ENCODE measurements around the gene C1QA.
A peak's percentile ranks its signal among the peaks of the same experiment; 100 is the strongest.

The C1QA gene

DNA sequence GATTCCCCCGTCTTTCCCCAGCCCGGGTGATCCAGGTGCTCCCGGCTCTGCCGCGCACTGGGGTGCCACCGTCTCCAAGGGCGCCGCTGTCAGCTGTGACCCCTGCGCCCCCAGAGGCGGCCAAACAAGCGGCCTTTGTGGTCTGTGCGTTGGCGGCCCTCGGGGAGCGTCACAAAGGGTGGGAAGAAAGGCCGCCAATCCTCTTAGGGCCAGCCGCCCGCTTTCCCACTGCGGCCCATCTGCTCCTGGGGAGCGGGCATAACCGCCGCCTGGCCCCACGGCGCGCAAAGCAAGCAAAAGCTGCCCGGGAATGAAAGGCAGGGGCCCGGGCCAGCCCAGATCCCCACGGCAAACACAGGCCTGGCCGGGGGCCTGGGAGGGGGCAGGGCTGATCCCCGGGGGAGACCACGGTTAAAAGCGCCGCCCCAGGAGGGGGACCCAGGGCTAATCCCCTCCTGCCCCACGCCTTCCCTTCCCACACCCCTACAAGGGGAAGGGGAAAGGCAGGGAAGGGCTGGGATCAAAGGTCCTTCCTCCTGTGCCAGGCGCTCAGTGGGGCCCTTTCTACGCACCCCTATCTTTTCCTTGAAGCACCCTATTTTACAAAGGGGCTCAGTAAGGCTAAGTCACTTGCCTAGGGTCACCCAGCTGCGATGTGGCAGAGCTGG lies 40.6 kb downstream of the C1QA start (continued):
- TF ChIP-seq, protein P1, sequence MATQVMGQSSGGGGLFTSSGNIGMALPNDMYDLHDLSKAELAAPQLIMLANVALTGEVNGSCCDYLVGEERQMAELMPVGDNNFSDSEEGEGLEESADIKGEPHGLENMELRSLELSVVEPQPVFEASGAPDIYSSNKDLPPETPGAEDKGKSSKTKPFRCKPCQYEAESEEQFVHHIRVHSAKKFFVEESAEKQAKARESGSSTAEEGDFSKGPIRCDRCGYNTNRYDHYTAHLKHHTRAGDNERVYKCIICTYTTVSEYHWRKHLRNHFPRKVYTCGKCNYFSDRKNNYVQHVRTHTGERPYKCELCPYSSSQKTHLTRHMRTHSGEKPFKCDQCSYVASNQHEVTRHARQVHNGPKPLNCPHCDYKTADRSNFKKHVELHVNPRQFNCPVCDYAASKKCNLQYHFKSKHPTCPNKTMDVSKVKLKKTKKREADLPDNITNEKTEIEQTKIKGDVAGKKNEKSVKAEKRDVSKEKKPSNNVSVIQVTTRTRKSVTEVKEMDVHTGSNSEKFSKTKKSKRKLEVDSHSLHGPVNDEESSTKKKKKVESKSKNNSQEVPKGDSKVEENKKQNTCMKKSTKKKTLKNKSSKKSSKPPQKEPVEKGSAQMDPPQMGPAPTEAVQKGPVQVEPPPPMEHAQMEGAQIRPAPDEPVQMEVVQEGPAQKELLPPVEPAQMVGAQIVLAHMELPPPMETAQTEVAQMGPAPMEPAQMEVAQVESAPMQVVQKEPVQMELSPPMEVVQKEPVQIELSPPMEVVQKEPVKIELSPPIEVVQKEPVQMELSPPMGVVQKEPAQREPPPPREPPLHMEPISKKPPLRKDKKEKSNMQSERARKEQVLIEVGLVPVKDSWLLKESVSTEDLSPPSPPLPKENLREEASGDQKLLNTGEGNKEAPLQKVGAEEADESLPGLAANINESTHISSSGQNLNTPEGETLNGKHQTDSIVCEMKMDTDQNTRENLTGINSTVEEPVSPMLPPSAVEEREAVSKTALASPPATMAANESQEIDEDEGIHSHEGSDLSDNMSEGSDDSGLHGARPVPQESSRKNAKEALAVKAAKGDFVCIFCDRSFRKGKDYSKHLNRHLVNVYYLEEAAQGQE (tag by site-specific recombination; IDR thresholded peaks at IDR 0.05): no peak
- no peak for TF ChIP-seq SP7 (tag by site-specific recombination; IDR thresholded peaks at IDR 0.05)

DNA sequence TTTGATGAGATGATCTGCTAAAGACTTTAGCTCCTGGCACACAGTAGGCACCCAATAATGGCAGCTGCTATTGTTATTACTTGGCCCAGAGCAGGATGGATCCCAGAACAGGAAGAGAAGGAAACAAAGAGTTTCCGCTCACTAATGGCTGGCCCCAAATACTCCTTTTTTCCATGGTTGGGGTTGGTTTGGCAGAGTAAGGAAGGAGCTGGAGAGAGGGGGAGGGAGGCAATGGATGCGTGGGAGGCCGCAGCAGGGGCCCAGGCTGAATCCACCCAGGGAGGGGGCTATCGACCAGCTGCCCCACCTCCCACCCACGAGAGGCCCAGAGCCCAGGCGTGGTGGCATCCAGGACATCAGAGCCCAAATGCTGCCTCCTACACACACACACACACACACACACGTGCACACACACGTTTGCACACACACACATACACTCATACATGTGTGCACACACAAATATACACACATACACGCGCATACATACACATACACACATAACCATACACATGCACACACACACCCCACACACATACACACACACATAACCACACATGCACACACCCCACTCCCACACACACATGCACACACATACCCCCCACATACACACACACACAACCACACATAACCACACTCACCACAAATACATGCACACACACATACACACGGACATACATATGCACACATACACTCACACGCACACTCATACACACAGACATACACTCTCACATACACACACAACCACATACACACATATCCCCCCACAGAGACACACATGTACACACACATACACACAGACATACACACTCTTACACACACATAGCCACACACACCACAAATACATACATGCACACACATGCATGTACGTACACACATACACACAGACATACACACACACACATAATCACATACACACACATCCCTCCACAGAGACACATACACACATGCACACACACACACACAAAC lies 41.8 kb downstream of the C1QA start:
- H3K9me3 ChIP-seq (ENCODE audit: control insufficient read depth, insufficient read depth, low read depth, low read length): no peaks in the 10 kb centered on the region
- CTCF ChIA-PET: interaction anchor here (0.6 kb wide), 2 partner anchors 286 to 761 kb away, joined by 3 to 6 read pairs; no protein-coding TSS in a partner anchor
- H3K27ac ChIP-seq (ENCODE audit: extremely low read depth, low read depth, low read length): no peak overlapping the region
- POLR2A ChIA-PET: no interaction called here
- no peak overlapping the region for H3K4me3 ChIP-seq (ENCODE audit: low read depth, low read length)
- no peak for TF ChIP-seq ZNF837 (tag by site-specific recombination; IDR thresholded peaks at IDR 0.05)
- TF ChIP-seq, protein P2, sequence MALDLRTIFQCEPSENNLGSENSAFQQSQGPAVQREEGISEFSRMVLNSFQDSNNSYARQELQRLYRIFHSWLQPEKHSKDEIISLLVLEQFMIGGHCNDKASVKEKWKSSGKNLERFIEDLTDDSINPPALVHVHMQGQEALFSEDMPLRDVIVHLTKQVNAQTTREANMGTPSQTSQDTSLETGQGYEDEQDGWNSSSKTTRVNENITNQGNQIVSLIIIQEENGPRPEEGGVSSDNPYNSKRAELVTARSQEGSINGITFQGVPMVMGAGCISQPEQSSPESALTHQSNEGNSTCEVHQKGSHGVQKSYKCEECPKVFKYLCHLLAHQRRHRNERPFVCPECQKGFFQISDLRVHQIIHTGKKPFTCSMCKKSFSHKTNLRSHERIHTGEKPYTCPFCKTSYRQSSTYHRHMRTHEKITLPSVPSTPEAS (tag by site-specific recombination; IDR thresholded peaks at IDR 0.05): peak; percentile 95
- peak; percentile 99 for TF ChIP-seq EGR2 (tag by site-specific recombination; IDR thresholded peaks at IDR 0.05; ENCODE audit: low read depth)
- peak; percentile 7; the same call in 1 of the 2 replicates for TF ChIP-seq ZNF354C (tag by site-specific recombination; IDR thresholded peaks at IDR 0.05; ENCODE audit: borderline replicate concordance, low read depth)
- TF ChIP-seq, protein P3, sequence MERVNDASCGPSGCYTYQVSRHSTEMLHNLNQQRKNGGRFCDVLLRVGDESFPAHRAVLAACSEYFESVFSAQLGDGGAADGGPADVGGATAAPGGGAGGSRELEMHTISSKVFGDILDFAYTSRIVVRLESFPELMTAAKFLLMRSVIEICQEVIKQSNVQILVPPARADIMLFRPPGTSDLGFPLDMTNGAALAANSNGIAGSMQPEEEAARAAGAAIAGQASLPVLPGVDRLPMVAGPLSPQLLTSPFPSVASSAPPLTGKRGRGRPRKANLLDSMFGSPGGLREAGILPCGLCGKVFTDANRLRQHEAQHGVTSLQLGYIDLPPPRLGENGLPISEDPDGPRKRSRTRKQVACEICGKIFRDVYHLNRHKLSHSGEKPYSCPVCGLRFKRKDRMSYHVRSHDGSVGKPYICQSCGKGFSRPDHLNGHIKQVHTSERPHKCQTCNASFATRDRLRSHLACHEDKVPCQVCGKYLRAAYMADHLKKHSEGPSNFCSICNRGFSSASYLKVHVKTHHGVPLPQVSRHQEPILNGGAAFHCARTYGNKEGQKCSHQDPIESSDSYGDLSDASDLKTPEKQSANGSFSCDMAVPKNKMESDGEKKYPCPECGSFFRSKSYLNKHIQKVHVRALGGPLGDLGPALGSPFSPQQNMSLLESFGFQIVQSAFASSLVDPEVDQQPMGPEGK (tag by site-specific recombination; IDR thresholded peaks at IDR 0.05): peak; percentile 15; the same call in 1 of the 2 replicates
- 0 out of 2 replicates have a peak, but pooled peaks have one; percentile 55 for TF ChIP-seq ZNF473 (tag by site-specific recombination; IDR thresholded peaks at IDR 0.05)
- no peak for TF ChIP-seq ZNF561 (tag by site-specific recombination; IDR thresholded peaks at IDR 0.05; ENCODE audit: borderline replicate concordance)
- TF ChIP-seq, protein P4, sequence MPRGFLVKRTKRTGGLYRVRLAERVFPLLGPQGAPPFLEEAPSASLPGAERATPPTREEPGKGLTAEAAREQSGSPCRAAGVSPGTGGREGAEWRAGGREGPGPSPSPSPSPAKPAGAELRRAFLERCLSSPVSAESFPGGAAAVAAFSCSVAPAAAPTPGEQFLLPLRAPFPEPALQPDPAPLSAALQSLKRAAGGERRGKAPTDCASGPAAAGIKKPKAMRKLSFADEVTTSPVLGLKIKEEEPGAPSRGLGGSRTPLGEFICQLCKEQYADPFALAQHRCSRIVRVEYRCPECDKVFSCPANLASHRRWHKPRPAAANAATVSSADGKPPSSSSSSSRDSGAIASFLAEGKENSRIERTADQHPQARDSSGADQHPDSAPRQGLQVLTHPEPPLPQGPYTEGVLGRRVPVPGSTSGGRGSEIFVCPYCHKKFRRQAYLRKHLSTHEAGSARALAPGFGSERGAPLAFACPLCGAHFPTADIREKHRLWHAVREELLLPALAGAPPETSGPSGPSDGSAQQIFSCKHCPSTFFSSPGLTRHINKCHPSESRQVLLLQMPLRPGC (tag by site-specific recombination; IDR thresholded peaks at IDR 0.05): no peak
- peak; percentile 99 for TF ChIP-seq ZFHX2 (tag by site-specific recombination; conservative IDR thresholded peaks at IDR 0.05)
- TF ChIP-seq ZNF701 (tag by site-specific recombination; IDR thresholded peaks at IDR 0.05): 0 out of 2 replicates have a peak, but pooled peaks have one; percentile 13
- TF ChIP-seq GLI4 (tag by site-specific recombination; IDR thresholded peaks at IDR 0.05): no peak
- TF ChIP-seq, protein P5, sequence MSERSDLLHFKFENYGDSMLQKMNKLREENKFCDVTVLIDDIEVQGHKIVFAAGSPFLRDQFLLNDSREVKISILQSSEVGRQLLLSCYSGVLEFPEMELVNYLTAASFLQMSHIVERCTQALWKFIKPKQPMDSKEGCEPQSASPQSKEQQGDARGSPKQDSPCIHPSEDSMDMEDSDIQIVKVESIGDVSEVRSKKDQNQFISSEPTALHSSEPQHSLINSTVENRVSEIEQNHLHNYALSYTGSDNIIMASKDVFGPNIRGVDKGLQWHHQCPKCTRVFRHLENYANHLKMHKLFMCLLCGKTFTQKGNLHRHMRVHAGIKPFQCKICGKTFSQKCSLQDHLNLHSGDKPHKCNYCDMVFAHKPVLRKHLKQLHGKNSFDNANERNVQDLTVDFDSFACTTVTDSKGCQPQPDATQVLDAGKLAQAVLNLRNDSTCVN (tag by site-specific recombination; optimal IDR thresholded peaks at IDR 0.05): peak; percentile 13
- TF ChIP-seq, protein P6, sequence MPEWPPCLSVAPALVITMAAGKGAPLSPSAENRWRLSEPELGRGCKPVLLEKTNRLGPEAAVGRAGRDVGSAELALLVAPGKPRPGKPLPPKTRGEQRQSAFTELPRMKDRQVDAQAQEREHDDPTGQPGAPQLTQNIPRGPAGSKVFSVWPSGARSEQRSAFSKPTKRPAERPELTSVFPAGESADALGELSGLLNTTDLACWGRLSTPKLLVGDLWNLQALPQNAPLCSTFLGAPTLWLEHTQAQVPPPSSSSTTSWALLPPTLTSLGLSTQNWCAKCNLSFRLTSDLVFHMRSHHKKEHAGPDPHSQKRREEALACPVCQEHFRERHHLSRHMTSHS (tag by site-specific recombination; IDR thresholded peaks at IDR 0.05): 0 out of 2 replicates have a peak, but pooled peaks have one; percentile 18
- TF ChIP-seq, protein P1 (tag by site-specific recombination; IDR thresholded peaks at IDR 0.05): no peak
- H3K4me1 ChIP-seq (ENCODE audit: control insufficient read depth, insufficient read depth, low read length): no peaks in the 10 kb centered on the region
- no peaks in the 10 kb centered on the region for H3K36me3 ChIP-seq (ENCODE audit: control insufficient read depth in 2 of 2, insufficient read depth in 1 of 2, low read length in 2 of 2)

Measured in HEK293 (cell line).